LNCAP (cell line): ENCODE data around the gene FAM20C.

Experiments used
- TF ChIP-seq, protein P1 (sequence below): fragments of 450-650 bp; IDR thresholded peaks from 2 replicates; pipeline ENCODE4 v1.5.1; 2017; ENCODE audit warnings: mild to moderate bottlenecking

The FAM20C gene

DNA sequence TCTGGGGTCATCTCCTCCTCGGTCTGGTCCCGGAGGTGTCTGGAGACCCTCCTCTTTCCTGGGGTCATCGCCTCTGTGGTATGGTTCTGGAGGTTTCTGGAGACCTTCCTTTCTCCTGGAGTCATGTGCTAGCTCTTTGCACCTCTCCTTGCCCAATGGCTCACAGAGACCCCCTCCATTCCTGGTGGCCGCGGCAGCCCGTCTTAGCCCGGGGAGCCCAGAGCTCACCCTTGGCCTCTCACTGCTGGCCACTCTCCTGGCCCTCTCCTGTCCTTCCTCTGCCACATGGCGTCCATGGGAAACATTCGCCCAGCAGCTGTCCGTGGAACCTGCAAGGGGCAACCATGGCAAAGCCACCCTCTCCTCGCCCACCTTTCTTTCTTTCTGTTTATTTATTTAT is 77.3 kb downstream of the FAM20C start:
- TF ChIP-seq, protein P1, sequence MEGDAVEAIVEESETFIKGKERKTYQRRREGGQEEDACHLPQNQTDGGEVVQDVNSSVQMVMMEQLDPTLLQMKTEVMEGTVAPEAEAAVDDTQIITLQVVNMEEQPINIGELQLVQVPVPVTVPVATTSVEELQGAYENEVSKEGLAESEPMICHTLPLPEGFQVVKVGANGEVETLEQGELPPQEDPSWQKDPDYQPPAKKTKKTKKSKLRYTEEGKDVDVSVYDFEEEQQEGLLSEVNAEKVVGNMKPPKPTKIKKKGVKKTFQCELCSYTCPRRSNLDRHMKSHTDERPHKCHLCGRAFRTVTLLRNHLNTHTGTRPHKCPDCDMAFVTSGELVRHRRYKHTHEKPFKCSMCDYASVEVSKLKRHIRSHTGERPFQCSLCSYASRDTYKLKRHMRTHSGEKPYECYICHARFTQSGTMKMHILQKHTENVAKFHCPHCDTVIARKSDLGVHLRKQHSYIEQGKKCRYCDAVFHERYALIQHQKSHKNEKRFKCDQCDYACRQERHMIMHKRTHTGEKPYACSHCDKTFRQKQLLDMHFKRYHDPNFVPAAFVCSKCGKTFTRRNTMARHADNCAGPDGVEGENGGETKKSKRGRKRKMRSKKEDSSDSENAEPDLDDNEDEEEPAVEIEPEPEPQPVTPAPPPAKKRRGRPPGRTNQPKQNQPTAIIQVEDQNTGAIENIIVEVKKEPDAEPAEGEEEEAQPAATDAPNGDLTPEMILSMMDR = no peak

DNA sequence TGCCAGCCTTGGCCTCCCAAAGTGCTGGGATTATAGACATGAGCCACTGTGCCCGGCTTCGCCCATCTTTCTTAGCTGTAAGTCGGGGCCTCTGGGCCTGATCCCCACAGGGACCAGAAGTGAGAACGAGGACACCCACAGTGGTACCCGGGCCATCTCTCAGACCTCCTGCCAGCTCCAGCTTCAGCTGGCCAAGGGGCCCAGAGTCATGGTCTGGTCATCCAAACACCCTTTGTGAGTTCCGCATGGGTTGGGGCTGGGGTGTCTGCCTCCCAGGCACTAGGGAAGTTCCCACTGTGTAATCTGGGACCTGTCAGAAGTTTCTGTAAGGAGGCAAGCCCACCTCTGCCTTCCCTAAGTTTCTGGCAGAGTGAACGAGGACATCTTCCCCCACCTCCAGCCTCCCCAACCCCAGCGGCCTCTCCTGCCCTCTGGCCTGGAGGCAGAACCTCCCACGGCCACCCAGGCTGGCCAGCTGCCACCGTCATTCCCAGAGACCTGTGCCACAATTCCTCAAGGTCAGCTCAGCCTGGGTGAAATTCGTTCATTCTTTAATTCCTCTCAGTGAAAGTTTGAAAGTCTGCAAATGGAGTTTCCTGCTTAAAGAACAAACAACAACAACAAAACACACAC is 78.1 kb downstream of the FAM20C start:
- TF ChIP-seq, protein P1 = no peak

DNA sequence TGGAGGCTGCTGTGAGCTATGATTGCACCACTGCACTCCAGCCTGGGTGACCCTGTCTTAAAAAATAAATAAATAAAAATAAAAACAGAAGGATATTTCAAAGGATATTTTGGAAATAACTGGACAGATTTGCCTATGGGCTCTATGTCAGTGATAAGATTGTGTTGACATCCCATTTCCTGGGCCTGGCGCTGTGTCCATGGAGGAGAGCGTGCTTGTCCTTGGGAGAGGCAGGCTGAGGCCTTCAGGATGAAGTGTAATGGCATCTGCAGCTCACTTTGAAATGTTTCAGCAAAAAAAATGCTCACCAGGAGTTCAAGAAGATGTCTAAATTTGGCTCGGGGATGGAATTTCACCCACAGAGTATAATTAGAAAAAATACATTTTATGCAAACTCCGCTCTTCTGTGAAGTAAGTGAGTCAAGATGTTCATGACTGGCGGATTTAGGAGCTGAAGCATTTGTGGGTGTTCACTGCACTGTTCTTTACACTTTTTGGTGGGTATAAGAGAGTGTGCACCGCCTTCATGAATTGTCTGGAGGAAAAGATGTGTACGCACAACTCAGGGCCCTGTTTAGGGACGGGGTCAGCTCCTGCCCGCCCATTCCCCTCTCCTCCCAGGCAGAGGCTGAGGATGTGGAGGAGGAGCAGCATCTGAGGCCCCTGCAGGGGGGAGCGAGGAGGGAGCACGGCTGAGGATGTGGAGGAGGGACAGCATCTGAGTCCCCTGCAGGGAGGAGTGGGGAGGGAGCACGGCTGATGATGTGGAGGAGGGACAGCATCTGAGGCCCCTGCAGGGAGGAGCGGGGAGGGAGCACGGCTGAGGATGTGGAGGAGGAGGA is 79.1 kb downstream of the FAM20C start:
- TF ChIP-seq, protein P1 = no peak

DNA sequence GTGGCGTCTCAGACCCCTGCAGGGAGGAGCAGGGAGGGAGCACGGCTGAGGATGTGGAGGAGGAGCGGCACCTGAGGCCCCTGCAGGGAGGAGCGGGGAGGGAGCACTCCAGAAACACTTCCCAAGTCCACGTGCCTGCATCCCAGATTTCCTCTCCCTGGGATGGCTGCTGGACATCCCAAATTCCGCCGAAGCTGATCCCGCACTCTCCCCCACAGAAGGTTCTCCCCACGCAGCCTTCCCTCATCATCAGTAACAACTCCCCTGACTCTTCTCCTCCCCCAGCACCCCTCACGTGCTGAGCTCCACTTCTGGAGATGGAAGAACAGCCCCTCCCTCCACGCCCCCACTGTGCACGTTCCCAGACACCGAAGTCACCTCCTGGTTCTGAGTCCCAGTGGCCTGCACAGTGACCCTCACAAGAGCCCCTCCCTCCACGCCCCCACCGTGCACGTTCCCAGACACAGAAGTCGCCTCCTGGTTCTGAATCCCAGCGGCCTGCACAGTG is 79.8 kb downstream of the FAM20C start:
- TF ChIP-seq, protein P1 = no peak

DNA sequence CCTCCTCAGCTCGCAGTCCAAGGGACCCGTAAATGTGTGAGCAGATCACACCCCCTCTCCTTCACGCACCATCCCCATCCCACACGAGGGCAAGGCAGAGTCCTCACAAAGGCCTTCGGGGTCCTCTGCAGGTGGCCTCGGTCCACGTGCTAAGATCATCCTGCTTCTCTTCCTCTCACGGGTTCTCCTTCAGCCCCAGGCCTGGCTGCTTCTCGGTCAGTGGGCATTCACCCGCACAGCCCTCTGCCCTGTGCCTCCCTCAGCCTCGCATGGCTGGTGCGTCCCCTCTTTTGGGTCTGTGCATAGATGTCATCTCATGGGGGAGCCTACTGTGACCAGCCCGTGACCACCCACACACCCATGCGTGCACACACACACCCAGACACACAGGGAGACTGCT is 80.3 kb downstream of the FAM20C start:
- TF ChIP-seq, protein P1 = no peak

DNA sequence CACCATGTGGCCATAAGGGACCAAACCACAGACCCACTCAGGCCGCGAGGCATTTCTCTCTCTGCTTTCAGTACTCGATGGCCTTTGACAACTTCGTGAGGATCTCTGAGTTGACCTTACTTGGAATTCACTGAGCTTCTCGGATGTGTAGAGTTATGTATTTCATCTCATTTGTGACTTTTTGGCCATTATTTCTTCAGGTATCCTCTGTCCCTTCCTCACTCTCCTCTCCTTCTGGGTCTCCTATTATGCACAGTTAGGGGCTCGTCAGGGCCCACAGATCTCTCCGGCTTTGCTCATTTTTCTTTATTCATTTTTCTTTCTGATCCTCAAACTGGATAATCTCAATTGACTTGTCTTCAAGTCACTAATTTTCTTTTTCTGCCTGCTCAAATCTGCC is 81.0 kb downstream of the FAM20C start:
- TF ChIP-seq, protein P1 = no peak

DNA sequence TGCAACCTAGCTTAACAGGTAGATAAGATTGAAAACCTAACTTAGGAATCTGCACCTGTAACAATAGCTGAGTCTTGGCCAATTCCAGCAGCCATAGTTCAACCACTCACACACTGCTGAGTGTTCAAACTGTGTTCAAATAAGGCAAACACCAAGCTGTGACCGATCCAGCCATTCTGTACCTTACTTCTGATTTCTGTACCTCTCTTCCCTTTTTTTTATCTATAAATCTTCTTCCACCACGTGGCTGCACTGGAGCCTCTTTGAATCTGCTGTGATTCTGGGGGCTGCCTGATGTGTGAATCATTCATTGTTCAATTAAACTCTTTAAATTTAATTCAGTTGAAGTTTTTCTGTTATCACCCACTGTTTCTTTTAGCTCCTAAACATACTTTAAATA is 81.9 kb downstream of the FAM20C start:
- TF ChIP-seq, protein P1 = no peak
